HG03064 (cell line): Measurements from ENCODE around the gene CMSS1.

Experiments used
- ATAC-seq: cut with Tn5 transposase; IDR thresholded peaks from one replicate; pipeline ENCODE4 v1.9.1; 2021; ENCODE audit warnings: low read depth; ENCODE audit not compliant: unreplicated experiment

Gene CMSS1

DNA sequence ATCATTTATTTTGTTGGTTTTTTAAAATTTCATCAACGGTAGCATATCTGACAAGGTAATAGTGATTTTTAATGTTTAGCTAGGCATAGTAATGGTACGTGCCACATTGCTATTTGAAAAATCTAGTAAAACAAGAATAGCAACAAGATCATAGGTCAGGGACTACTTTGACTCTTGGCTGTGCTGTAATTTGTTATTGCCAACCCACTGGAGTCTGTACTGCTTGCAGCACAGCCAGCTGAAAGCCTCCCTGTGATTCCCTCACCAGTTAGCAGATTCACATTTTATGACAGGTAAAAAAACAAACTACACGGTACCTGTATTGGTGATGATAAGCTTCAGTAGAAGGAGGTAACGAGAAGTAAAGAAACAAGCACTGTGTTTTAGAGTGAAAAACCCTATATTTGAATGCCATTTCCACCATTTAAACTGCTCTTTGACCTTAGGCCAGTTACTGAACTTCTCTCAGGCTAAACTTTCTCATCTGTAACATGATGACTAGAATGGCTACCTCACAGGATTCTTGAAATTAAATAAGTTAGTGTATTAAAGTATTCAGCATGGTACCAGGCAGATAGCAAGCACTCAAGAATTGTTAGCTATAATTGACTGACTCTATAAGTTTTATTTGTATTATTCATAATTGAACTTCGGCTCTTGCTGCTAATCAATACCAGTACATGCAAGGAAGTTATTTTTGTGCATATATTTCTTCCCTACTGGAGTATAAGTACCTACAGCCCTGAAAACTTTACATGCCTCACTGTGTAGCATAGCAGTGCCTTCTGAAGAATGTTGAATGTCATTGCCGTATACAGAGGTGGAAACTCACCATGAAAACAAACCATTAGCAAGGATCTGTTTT, 280.5 kb downstream of the CMSS1 start:
- ATAC-seq = no peak

DNA sequence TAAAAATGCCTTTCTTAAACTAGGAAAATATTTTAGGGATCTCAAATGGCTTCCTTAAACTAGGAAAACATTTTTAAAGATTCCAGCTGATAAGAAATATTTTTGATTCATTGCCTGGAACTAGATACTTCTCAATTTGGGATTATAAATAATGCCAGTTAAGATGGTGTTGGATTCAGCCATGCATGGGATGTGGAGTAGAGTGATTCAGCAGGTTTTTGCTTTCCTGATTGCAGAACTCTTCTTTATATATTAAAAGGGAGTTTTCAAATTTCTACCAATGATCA, 281.1 kb downstream of the CMSS1 start:
- ATAC-seq = no peak

DNA sequence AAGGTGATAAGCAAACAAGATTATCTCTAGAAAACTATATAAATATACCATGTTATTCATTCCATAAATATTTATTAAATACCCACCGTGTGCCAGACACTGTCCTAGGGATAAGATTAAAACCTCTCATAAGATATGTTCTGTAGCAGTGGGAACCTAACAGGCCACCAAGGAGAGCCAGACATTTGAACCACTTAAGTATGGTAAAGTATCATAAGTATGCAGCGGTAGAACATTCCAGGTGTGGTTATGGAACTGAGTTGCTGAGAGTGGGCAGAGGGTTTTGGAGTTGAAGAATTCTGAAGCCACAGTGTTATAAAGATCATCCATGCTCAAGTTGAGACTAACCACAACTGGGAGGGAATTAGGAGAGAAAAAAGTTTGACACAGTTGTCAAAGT, 282.0 kb downstream of the CMSS1 start:
- no peak for ATAC-seq

DNA sequence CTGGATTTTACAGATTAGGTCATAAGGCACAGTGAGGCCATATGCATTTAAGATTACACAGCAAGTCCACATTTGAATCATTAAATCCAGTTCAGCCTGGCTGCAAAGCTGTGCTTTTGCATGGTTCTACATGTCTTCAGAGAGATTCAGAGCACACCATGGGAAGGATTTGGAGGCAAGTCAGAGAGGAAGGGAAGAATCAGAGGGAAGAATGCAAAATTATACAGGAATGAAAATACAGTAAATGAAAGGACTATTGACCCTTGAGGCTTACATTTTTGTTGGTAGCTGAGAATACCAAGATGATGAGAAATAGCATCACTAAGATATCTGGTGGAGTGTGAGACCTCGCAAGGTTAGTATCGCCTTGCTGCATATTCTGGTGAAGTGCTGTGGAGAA, 282.8 kb downstream of the CMSS1 start:
- ATAC-seq = no peak

DNA sequence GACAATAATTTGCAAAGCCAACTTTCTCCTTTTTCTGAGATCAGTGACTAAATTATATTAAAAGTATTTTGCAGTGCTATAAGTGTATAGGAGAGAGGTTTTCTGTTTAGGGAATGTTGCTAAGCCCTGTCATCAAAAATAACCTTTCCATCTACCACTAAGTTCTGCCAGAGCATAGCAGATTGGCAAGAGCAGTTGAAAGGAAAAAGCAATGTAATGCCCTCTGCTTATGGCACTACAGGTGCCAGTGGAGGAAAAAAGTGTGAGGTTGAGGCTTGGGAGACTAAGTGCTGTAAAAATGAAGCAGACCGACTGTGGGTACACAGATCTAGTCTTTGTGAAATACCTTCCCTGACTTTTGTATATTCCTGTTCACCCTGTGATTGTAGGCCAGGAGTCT, 285.1 kb downstream of the CMSS1 start:
- no peak for ATAC-seq

DNA sequence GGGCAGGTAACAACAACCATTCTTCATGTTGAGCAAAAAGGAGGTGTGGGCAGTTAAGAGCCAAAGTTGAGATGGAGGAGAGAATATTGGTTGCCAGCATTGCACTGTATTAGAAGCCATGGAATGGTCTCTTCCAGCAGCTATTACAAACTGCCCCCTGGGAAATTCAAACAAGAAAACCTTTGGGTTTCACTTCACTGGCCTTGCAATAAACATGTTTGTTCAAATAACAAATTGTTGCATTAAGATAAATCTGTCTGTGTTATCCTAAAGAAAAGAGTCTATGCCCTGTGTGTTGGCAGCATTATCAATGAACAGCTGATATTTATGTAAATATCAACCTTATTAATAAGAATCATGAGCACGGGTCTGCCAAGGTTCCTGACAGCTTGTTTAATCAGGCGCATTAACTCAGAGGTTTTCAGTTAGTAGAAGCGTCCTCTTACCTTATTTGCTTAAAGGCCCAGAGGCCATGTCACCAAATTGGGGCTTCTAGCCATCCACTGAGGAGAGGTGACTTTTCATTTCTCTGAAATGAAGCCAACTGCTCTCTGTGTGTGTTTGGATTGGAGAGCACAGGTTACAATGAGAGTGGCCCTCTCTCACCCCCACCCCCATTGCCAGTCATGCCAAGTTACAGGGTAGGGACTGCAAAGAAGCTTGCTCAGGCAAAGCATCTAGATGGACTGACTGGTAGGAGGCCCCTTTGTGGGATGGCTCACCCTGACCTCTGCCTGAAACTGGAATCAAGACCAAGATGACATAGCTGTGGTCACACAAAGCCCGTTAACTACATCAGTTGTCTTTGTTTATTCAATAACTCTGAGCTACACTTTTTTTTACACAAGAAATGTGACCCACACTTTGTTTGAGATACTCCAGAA, 286.1 kb downstream of the CMSS1 start:
- ATAC-seq = peak; percentile 84

DNA sequence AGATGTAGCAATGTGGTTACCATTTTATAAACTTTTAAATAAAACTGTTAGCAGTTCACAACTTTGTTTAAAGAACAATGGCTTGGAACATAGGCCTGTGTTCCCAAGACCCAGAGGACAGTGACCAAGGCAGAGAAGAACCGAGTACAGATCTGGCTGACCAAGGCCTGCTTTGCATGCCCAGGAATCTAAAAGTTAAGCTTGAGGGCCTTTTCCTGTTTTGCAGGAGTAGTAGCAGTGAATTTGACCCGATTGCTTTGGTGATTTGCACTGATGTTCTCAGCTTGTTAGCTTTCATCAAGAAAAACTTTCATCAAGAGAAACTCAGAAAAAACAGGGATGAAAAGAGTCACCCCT, 286.8 kb downstream of the CMSS1 start:
- ATAC-seq = peak; percentile 30

DNA sequence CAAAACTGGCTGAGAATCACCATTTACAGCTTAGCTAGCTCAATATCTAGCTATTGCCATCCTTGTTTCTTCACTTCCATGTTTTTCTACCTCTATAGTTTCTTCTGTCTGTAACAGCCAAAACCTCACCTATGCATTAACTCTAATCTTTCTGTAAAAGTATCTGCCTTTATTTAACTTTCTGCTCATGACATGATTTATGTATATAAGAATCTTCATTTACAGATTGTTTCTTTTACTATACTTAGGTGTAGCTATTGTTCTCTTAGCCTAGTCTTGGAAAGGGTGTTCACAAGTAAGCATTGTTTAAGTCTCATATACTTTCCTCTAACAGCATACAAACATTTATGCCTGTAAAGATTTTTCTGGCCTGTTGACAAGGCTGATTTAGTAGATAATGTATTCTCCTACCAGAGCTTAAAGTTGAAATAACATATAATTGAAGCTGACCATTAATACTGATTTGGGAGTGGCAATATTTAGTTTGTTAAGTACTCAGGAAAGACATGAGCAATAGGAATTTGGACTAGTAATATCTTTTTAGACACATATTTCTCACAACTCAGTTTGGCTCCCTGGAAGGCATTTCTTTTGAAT, 287.3 kb downstream of the CMSS1 start:
- no peak for ATAC-seq

DNA sequence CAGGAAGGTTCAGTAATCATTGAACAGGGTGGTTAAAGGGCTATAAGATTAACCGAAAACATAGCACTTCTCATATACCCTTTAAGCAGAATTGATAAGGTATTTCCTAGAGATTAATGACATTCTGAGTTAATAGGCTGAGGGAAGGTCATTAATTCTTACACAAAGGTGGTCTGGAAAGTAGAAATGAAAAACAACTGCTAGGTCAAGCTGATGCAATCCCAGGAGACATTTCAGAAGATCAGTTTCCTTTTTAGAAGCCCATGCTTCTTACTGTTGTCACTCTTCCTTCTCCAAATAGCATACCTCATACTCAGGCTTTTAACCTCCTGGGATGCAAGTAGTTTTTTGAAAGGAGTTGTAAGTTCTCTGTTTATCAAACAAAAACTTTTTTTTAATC, 287.8 kb downstream of the CMSS1 start:
- ATAC-seq = peak; percentile 40

DNA sequence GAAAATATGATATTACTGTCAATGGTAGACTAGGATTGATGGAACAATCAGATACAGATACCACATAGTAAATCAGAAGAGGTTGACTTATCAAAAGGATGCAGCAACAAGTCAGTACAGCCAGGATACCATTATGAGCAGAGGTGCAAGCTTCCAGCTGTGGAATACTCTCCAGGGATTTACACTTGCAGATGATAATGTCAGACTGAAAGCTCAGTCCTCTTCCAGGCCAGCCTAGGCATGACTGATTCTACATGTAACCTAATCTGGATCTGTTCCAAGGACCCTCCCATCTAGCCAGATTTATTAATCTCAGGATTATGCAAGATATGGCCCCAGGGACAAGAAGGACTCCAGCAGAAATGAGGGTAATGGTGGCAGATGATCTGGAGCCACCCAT, 288.4 kb downstream of the CMSS1 start:
- no peak for ATAC-seq

DNA sequence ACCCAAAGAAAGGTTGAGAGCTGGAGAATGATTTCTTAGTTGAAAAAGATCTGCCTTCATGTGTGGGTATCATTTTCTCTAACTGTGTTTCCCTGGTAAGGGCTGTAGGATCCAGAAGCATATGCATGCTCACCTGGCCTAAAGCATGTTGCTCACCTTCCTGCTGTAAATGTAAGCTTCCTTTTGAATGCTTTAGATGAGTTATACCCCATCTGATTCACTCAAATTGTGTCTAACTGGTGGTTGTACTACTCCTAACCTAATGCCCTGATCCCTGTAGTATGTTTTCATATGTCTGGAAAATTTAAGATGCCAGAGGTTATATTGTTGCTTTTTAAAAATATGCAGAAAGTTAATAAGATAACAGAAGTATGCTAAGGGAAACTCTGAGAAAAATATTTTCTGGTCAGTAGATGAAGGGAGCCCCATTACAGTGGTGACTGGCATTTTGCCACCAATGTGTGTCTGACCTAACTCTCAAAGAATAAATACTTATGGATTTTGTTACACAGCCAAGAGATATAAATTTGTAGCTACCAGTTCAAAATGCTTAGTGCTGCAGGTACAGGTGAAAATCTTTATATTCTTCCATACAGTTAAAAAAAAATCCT, 289.0 kb downstream of the CMSS1 start:
- no peak for ATAC-seq

DNA sequence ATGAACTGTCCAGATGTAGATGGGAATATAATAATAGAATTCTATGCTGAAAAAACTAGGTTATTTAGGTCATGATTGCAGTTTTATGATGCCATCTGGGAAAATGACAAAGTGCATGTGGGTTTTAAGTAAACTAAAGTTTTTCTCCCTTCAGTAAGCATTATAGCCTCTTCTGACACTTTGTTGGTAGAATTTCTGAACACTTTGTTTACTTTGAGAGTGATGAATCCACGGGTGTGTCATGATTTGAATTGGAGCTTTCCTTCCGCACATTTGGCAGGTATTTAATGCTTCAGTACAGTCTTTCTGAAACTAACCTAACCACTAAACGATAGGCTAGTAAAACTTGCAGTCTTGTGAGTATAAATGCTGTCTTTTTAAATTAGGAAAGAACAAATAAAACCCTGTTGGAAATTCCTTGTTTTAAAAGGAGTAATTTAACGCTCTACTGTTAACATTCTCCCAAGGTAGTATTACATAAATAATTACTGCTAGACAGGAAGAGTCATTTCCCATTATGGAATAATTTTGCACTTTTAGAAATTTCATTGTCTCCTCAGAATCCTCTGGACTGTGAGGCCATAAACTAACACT, 289.7 kb downstream of the CMSS1 start:
- no peak for ATAC-seq

DNA sequence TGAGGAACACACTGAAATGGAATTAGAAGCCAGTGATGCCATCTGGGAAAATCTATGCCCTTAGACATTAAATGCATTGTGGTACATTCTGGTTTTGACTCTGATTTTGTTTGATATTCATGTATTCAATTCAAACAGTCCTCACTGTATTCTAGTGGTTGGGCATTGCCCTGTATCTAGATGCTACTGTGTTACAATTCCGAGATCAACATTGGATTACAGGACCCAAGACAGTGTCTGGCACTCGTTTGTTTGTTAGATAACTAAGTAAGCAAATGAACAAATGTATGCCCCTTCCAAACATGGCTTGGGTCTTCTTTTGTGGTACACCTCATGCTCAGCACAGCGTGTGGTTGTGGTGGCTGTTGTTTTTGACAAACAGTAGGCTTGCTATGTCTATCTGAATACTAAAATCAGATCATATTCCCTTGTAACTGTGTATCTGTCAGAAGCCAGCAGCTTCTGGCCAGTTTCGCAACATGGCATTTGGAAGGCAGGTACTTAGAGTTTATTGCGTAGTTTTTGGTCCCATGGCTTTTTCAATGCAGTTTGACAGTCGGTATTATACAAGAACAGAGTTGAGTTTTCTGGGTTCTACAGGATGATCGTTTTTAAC, 290.9 kb downstream of the CMSS1 start:
- no peak for ATAC-seq

DNA sequence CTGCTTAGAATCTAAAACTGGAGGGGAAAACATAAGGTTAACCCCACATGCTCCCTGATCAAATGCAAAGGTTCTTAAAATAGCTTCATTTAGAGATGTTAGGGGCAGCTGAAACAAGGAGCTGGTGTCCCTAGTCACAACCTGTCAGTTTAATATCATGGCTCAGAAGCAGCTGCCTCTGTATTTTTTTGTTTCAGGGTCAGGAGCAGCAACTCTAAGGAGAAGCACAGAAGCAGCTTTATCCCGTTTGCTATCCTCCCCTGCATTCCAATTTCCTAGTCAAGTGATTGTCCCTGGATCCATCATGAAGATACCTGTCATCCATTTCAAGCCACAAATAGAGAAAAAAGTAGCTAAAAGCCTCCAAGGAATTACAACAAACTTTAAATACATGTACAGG, 292.5 kb downstream of the CMSS1 start:
- ATAC-seq = no peak

DNA sequence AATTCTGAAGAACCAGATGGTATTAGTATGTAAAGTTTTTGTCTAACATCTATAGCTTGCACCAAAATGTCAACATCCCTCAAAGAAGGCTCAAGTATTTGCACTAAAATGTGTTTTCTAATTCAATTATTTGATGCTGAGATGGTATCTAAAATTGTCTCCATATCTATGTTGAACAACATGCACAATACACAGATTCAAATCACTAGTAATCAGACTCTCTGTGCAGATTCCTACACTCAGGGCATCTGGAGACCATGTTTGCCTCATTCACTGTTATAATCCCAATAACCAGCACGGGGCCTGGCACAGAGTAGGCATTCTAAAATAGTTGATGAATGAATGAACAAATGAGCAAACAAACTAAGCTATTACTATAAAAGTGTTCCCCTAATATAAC, 294.1 kb downstream of the CMSS1 start:
- no peak for ATAC-seq

DNA sequence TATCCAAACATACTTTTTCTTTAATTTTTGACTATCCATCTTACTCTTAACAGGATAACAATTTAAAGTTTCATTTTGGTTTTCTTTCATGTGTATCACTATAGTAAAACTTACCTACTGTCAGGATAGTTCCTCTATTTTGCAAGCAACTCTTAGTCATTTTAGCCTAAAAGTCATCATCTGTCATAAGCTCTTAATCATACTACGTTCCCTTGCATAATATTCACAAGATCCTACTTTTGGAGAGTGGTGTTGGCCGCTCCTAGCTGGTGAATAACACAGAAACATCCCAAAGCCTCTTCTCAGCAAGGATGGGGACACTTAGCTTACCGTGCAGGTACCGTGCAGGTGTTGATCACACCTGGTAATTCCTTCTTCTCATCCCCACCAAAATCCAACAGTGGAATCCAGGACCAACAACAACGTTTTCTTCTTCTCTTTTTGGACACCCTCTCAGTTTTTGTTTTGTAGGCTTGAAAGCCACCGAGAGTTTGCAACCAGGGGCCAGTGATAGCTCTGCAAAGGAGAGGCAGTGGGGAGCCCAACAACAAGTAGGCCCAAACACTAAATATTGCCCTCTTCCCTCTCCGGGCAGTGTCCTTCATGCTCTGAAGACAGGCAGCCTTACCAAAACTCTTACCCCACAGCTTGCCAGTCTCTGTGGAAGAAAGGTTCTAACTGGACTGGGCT, 296.2 kb downstream of the CMSS1 start:
- no peak for ATAC-seq

DNA sequence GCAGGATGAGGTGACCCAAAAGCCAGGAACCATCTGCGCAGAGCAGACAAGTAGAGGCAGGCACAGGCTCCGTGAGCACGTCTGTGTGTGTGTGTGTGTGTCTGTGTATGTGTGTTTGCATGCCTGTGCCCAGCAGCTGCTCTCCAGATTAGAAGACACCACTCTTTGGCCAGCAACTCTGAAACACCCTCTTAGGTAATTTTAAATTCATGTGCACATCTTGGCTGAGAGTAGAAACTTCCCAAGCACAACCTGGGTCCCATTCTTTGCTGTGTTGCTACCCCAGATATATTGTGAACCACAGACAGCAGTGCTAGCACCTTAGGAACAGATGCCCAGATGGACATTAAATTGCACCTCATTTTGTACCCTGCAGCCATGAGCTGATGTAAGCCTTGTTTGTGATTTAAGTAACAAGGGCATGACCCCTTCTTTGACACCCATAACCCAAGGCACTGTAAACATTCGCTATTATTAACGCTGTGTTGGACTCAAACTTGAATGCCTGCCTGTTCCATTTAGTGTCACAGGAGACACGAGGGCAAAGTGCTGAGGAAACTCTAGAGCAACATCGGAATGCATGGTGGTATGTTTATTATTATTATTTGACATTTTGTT, 296.9 kb downstream of the CMSS1 start, which contains the start of gene FILIP1L:
Gene FILIP1L (minus strand): TSS at position 89 of the 618 bp plus-strand sequence.
- ATAC-seq = no peak

DNA sequence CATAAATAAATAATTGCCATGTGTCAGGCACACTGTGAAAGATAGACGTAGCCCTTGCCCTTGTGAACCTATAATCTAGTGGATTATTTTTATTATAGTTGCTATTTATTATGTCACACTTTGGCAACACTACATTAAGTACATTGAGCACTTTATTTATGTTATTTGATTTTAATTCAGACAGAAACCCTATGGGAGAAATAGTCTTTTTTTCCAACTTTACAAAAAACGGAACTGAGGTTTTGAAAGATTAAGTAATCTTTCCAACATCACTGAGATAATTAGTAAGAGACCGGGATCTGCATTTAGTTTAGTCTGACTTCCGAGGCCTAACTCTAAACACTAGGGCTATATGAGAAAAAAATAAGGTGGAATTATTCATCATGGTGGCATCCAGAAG, 299.4 kb downstream of the CMSS1 start:
- ATAC-seq = no peak

DNA sequence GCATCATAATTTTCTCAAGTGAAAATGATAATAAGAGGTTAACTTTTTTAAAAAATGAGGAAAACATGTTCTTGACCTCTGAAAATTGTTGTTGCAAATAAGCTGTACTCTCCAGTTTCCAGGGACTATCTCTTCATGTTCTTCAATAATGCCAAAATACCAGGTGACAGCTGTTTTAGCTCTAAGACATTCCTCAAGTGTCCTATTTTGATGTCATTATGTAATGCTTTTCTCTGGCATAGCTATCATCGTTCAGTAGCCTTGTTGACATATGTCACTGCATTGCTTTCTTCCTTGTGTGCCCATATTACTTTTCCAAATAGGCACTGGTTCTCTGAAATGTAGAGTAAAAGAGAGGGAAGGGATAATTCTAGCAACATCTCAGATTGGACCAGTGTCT, 302.4 kb downstream of the CMSS1 start:
- no peak for ATAC-seq
